Effector memory CD4-positive, alpha-beta T cell (primary cell): ENCODE measurements around the gene F11R.

Experiments
- DNase-seq, 3 donors: peaks; one replicate each; pipeline ENCODE4 v3.0.0-alpha.2; 2020
- H3K27ac ChIP-seq: 2 replicates; pipeline ENCODE4 v1.7.0; 2013; ENCODE audit warnings: mild to moderate bottlenecking, low read length, moderate library complexity; ENCODE audit not compliant: insufficient read depth, poor library complexity, severe bottlenecking
- H3K27me3 ChIP-seq: replicated peaks from 2 replicates; pipeline ENCODE4 v1.7.0; 2013; ENCODE audit warnings: mild to moderate bottlenecking, low read length; ENCODE audit not compliant: insufficient read depth, control insufficient read depth, poor library complexity, severe bottlenecking
- H3K36me3 ChIP-seq: 2 replicates; pipeline ENCODE4 v1.7.0; 2013; ENCODE audit warnings: mild to moderate bottlenecking, low read length, moderate library complexity; ENCODE audit not compliant: control insufficient read depth, insufficient read depth
- H3K4me1 ChIP-seq: 2 replicates; pipeline ENCODE4 v1.7.0; 2013; ENCODE audit warnings: low read length, mild to moderate bottlenecking; ENCODE audit not compliant: control insufficient read depth, insufficient read depth, poor library complexity, severe bottlenecking
- H3K4me3 ChIP-seq: 2 replicates; pipeline ENCODE4 v1.7.0; 2013; ENCODE audit warnings: low read length, low read depth, mild to moderate bottlenecking; ENCODE audit not compliant: insufficient read depth, poor library complexity, severe bottlenecking
- H3K9me3 ChIP-seq: 2 replicates; pipeline ENCODE4 v1.7.0; 2013; ENCODE audit warnings: mild to moderate bottlenecking, low read length, moderate library complexity; ENCODE audit not compliant: control insufficient read depth

F11R gene

GRCh38 chr1:160979286-160979685 lies 41.7 kb downstream of the F11R start:
- Histone ChIP-seq H3K36me3 (no peaks in the 10 kb centered on the region), H3K9me3 (no peaks in the 10 kb centered on the region), H3K27me3 (peaks cover 15% of the 10 kb centered on the region), H3K4me3 (no peak overlapping the region), H3K27ac (no peak overlapping the region), H3K4me1 (peaks cover 8% of the 10 kb centered on the region)
- DNase-seq, result no peak

DNA sequence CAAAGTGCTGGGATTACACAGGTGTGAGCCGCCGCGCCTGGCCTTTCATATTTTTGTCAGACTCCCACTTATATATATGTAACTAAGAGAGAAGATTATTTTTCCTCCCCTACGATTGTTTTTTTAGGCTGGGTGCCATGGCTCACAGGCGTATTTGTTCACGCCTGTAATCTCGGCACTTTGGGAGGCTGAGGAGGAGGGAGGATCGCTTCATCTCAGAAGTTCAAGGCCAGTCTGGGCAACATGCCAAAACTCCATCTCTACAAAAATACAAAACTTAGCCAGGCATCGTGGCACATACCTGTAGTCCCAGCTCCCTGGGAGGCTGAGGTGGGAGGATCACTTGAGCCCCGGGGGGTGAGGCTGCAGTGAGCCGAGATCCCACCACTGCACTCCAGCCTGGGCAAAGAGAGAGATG lies 42.4 kb downstream of the F11R start:
- no peak for DNase-seq
- Histone ChIP-seq H3K9me3 (no peaks in the 10 kb centered on the region), H3K36me3 (no peaks in the 10 kb centered on the region), H3K4me3 (no peak overlapping the region), H3K27me3 (peaks cover 15% of the 10 kb centered on the region), H3K4me1 (peaks cover 8% of the 10 kb centered on the region), H3K27ac (no peak overlapping the region)

- no peak for DNase-seq
- H3K27me3 ChIP-seq, result no peaks in the 10 kb centered on the region
- no peaks in the 10 kb centered on the region for H3K9me3 ChIP-seq
- H3K36me3 ChIP-seq, result no peaks in the 10 kb centered on the region
- H3K4me1 ChIP-seq, result no peaks in the 10 kb centered on the region
- H3K4me3 ChIP-seq, result no peak overlapping the region
- no peak overlapping the region for H3K27ac ChIP-seq
Measured at GRCh38 chr1:160975026-160975425, 45.9 kb downstream of the F11R start.

DNA sequence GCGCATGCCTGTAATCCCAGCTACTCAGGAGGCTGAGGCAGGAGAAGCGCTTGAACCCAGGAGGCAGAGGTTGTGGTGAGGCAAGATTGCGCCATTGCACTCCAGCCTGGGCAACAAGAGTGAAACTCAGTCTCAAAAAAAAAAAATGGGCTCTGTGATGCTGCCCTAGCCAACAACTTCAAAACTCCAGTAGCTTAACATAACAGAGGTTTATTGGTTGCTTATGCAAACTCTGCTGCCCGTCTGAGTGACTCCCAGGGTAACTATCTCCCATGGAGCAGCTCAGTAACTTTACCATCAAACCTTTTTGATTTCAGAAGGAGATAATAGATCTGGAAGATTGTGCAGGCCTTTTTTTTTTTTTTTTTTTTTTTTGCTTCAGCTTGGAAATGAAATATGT lies 47.5 kb downstream of the F11R start:
- no peaks in the 10 kb centered on the region for H3K36me3 ChIP-seq
- H3K4me1 ChIP-seq, result no peaks in the 10 kb centered on the region
- H3K9me3 ChIP-seq, result no peaks in the 10 kb centered on the region
- H3K4me3 ChIP-seq, result no peak overlapping the region
- no peaks in the 10 kb centered on the region for H3K27me3 ChIP-seq
- H3K27ac ChIP-seq, result no peak overlapping the region
- DNase-seq, result no peak

DNA sequence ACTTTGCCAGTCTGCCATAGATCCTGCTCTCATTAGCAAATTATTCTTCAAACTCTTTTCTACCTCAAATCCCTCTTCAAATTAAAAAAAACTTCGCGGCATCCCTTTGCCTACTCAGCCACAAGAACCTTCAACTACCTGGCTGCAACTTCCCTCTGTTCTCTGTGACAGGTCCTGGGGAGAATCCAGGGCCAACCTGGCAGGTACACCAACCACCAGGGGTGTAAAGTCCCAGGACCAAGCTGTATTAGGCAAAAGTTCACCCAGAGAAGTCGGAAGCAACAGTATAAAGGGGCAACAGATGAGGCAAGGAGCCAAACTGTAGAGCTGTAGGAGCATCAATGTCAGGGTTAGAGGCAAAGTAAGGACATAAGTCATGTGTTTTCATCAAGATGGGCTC lies 48.0 kb downstream of the F11R start:
- H3K27ac ChIP-seq, result no peak overlapping the region
- H3K27me3 ChIP-seq, result no peaks in the 10 kb centered on the region
- no peak overlapping the region for H3K4me3 ChIP-seq
- no peaks in the 10 kb centered on the region for H3K4me1 ChIP-seq
- no peaks in the 10 kb centered on the region for H3K36me3 ChIP-seq
- DNase-seq, result no peak
- no peaks in the 10 kb centered on the region for H3K9me3 ChIP-seq

DNA sequence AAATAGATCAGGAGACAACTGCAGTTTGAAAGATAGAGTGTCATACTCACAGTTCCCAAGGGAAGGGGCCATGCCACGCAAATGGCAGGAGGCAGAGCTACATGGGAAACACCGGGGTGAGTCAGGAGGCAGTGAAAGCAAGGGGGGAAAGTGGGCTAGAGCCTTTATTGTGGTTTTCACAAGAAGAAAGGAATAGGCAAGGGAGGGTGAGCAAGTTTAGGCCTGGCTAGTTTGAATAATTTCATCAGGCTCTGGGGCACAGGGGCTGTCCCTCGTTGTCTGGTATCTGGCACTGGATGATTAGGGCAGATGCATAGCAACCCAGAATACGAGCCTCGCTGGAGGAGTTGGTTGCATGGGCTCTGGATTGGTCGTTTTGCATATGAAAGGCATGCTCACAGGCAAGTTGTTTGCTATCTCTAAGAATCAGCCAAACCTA lies 49.3 kb downstream of the F11R start:
- no peaks in the 10 kb centered on the region for H3K36me3 ChIP-seq
- H3K9me3 ChIP-seq, result no peaks in the 10 kb centered on the region
- no peak for DNase-seq
- no peak overlapping the region for H3K27ac ChIP-seq
- H3K4me1 ChIP-seq, result no peaks in the 10 kb centered on the region
- no peaks in the 10 kb centered on the region for H3K27me3 ChIP-seq
- H3K4me3 ChIP-seq, result no peak overlapping the region

DNA sequence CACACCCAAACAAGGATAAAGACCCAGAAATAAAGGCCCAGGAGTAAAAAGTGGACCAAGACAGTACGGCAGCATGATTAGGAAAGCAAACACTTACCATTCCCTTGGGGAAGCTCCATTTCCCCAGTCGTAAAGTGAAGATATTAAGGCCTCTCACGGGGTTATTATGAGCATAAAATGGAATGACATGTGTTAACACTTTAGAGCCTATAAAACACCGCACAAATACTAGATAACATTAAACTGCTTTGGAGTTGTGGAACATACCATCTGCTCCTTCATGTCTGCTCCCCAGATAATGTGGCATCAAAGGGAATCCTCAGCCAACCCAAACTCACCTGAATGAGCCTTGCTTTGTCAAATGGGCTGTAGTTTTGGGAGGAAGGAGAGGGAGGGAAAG lies 57.4 kb downstream of the F11R start:
- H3K9me3 ChIP-seq, result no peaks in the 10 kb centered on the region
- H3K4me1 ChIP-seq, result no peaks in the 10 kb centered on the region
- H3K36me3 ChIP-seq, result no peaks in the 10 kb centered on the region
- H3K27me3 ChIP-seq, result no peaks in the 10 kb centered on the region
- H3K27ac ChIP-seq, result no peak overlapping the region
- DNase-seq, result no peak
- no peak overlapping the region for H3K4me3 ChIP-seq

DNA sequence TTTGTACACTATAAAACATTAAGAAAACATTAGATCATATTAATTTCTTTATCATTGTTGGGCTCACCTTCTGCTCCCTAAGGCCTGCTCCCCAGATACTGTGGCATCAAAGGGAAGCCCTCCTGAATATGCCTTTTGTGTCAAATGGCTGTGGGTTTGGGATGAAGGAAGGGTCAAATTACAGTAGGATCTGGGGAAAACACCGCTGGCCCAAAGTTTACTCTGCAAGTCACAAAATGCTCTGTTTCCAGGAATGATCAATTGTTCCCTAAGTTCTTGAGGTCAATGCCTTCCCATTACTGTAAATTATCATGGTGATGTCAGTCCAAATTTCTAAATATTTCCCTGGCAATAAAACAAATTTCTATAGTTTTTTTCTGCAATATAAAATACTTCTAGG lies 59.5 kb downstream of the F11R start:
- no peaks in the 10 kb centered on the region for H3K4me1 ChIP-seq
- no peaks in the 10 kb centered on the region for H3K27me3 ChIP-seq
- DNase-seq, result no peak
- no peak overlapping the region for H3K4me3 ChIP-seq
- no peaks in the 10 kb centered on the region for H3K9me3 ChIP-seq
- no peaks in the 10 kb centered on the region for H3K36me3 ChIP-seq
- H3K27ac ChIP-seq, result no peak overlapping the region

- Histone ChIP-seq H3K9me3 (no peaks in the 10 kb centered on the region), H3K27ac (no peak overlapping the region), H3K4me1 (no peaks in the 10 kb centered on the region), H3K4me3 (no peak overlapping the region), H3K36me3 (no peaks in the 10 kb centered on the region), H3K27me3 (no peaks in the 10 kb centered on the region)
- no peak for DNase-seq
Measured at GRCh38 chr1:160956966-160957365, 64.0 kb downstream of the F11R start.

DNA sequence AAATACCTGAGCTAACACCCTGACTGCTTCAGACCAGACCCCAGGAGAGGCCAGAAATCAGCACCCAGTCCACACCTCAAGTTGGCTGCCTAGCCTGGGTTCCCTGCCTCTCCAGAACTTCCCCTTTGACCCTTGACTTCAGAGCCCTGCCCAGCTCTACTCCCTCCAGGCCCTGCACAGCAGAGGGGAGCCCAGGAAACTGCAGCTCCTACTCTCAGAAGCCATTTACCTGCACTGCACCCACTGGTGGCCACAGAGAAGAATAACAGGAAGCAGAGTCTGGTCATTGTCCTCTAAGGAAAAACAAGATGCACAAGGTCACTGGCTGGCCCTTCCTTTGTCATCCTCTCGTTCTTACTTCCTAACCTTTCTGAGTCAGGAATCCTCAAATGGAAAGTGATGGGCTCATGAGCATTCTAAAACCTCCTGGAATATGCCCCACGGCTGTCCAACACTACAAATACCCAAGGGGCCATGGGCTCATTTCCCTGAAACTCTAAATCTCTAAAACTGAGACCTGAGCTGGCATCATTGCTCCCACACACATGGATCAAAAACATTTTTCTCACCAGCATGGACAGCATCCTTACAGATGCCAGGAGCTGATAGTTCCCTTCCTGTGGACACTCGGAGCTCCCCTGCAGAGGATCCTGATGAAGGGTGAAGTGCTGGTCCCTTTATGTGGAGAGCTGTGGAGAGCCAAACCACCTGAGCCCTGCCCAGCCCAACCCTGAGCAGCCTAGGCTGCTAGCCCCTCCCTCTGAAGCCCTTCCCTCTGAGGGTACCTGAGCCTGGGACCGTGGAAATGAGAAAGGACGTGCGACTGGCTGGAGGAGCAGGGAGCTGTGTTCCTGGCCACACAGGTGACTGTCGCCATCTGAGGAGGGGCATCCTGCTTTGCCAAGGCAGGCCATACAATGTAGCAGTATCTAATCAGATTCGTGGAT lies 66.5 kb downstream of the F11R start, which contains the start of gene ITLN2:
ITLN2 (minus strand) TSS at position 652 of the 947 bp plus-strand sequence; CDS start at position 584, 68 bp downstream.
- Histone ChIP-seq H3K27ac (no peak within 1 kb of the TSS), H3K4me1 (no peaks in the 10 kb centered on the region), H3K36me3 (no peaks in the 10 kb centered on the region), H3K4me3 (no peak within 1 kb of the TSS), H3K9me3 (no peaks in the 10 kb centered on the region), H3K27me3 (no peaks in the 10 kb centered on the region)
- peak; percentile 6 to 20 (median 8) for DNase-seq
